IMR-90 (cell line): ENCODE data around the gene STKLD1. TPM values are rescaled to one million over a fixed set of nuclear protein-coding genes. Genes with fewer than 3 reads are reported as not detected.

ENCODE experiments used
- ATAC-seq: fragments of 200-7000 bp; cut with Tn5 transposase; 2 replicates; pipeline ENCODE4 v1.9.1; 2020; ENCODE audit warnings: low read depth, mild to moderate bottlenecking, moderate library complexity
- BruUV-seq: library from RNA; stranded (reverse); fragments of 400-500 nt; replicated peaks from 2 replicates; lab custom pipeline; 2021; lab: Mats Ljungman, UMichigan
- CTCF ChIA-PET: fragments of 300-600 bp; formaldehyde crosslinking; extraction: SDS; loops from one replicate; lab custom pipeline; 2021; ENCODE audit warnings: antibody characterized with exemption; lab: Yijun Ruan, JAX
- POLR2A ChIA-PET: fragments of 300-600 bp; sonication (Branson Sonifier 250); formaldehyde crosslinking; loops from one replicate; lab custom pipeline; 2022; ENCODE audit warnings: antibody characterized with exemption; ENCODE audit not compliant: unreplicated experiment; lab: Charles Lee
- DNase-seq: peaks from one replicate; pipeline ENCODE4 v3.0.0; 2013
- H2AFZ ChIP-seq: replicated peaks from 2 replicates; pipeline ENCODE3; 2013; ENCODE audit warnings: low read length, mild to moderate bottlenecking; ENCODE audit not compliant: poor library complexity
- H2AK5ac ChIP-seq: 2 replicates; pipeline ENCODE4 v1.6.1; 2013; ENCODE audit warnings: low read depth, low read length, inconsistent platforms
- H2AK9ac ChIP-seq: replicated peaks from 2 replicates; pipeline ENCODE3; 2013; ENCODE audit warnings: mild to moderate bottlenecking, low read depth, low read length, moderate library complexity; ENCODE audit not compliant: poor library complexity
- H2BK120ac ChIP-seq: 2 replicates; pipeline ENCODE4 v1.6.1; 2013; ENCODE audit warnings: low read depth, low read length, inconsistent platforms
- H2BK15ac ChIP-seq: 3 replicates; pipeline ENCODE4 v1.6.1; 2013; ENCODE audit warnings: low read depth, low read length, inconsistent platforms
- H2BK20ac ChIP-seq: 2 replicates; pipeline ENCODE4 v1.6.1; 2013; ENCODE audit warnings: low read depth, mild to moderate bottlenecking, inconsistent platforms, low read length, moderate library complexity
- H2BK5ac ChIP-seq: 2 replicates; pipeline ENCODE4 v1.6.1; 2013; ENCODE audit warnings: mild to moderate bottlenecking, low read depth, low read length, inconsistent platforms; ENCODE audit not compliant: poor library complexity, severe bottlenecking
- H3K14ac ChIP-seq: replicated peaks from 2 replicates; pipeline ENCODE4 v1.6.1; 2013; ENCODE audit warnings: low read depth, low read length, inconsistent platforms
- H3K18ac ChIP-seq: 2 replicates; pipeline ENCODE4 v1.6.1; 2013; ENCODE audit warnings: low read depth, low read length, control low read depth
- H3K23ac ChIP-seq: 2 replicates; pipeline ENCODE4 v1.6.1; 2013; ENCODE audit warnings: low read depth, low read length, inconsistent platforms
- H3K27ac ChIP-seq: 2 replicates; pipeline ENCODE4 v1.5.1; 2013; ENCODE audit warnings: mild to moderate bottlenecking, control low read depth, low read length; ENCODE audit not compliant: insufficient read depth
- H3K27me3 ChIP-seq: 2 replicates; pipeline ENCODE4 v1.6.1; 2013; ENCODE audit warnings: low read length; ENCODE audit not compliant: control insufficient read depth, insufficient read depth
- H3K36me3 ChIP-seq: 2 replicates; pipeline ENCODE4 v1.6.1; 2013; ENCODE audit warnings: low read length, mixed read lengths; ENCODE audit not compliant: control insufficient read depth, insufficient read depth
- H3K4ac ChIP-seq: 2 replicates; pipeline ENCODE4 v1.6.1; 2013; ENCODE audit warnings: low read depth, low read length, inconsistent platforms
- H3K4me1 ChIP-seq: 2 replicates; pipeline ENCODE4 v1.6.1; 2013; ENCODE audit warnings: low read length, mixed read lengths; ENCODE audit not compliant: control insufficient read depth, insufficient read depth
- H3K4me2 ChIP-seq: 2 replicates; pipeline ENCODE4 v1.6.1; 2013; ENCODE audit warnings: low read depth, mild to moderate bottlenecking, control low read depth, low read length, moderate library complexity
- H3K4me3 ChIP-seq: 2 replicates; pipeline ENCODE4 v1.5.1; 2013; ENCODE audit warnings: low read depth, mild to moderate bottlenecking, control low read depth, low read length, moderate library complexity; ENCODE audit not compliant: insufficient read depth
- H3K56ac ChIP-seq: 2 replicates; pipeline ENCODE4 v1.6.1; 2013; ENCODE audit warnings: low read length, inconsistent platforms; ENCODE audit not compliant: insufficient read depth; ENCODE audit errors: extremely low read depth
- H3K79me1 ChIP-seq, 2 experiments: 2 replicates each; pipeline ENCODE4 v1.6.1; 2013; ENCODE audit warnings: low read length in 2 of 2, inconsistent platforms in 1 of 2, low read depth in 1 of 2
- H3K9ac ChIP-seq: 2 replicates; pipeline ENCODE4 v1.6.1; 2013; ENCODE audit warnings: low read depth, low read length, control low read depth
- H3K9me1 ChIP-seq: 2 replicates; pipeline ENCODE4 v1.6.1; 2013; ENCODE audit warnings: low read length, inconsistent platforms; ENCODE audit not compliant: insufficient read depth
- H3K9me3 ChIP-seq: 2 replicates; pipeline ENCODE4 v1.6.1; 2013; ENCODE audit warnings: low read length; ENCODE audit not compliant: control insufficient read depth, insufficient read depth
- H4K20me1 ChIP-seq: 2 replicates; pipeline ENCODE4 v1.6.1; 2013; ENCODE audit warnings: low read length, inconsistent platforms; ENCODE audit not compliant: insufficient read depth
- H4K5ac ChIP-seq: 2 replicates; pipeline ENCODE4 v1.6.1; 2013; ENCODE audit warnings: mild to moderate bottlenecking, low read depth, low read length, control low read depth
- H4K8ac ChIP-seq, 2 experiments: 2 replicates each; pipeline ENCODE4 v1.6.1; 2013; ENCODE audit warnings: low read depth in 2 of 2, low read length in 2 of 2, control low read depth in 1 of 2, inconsistent platforms in 1 of 2
- H4K91ac ChIP-seq: 2 replicates; pipeline ENCODE4 v1.6.1; 2013; ENCODE audit warnings: low read depth, low read length, inconsistent platforms; ENCODE audit not compliant: insufficient read depth
- MAFK ChIP-seq: IDR thresholded peaks from 2 replicates; pipeline ENCODE4 v1.6.1; 2012; ENCODE audit warnings: low read depth, low read length, improper control_type of control experiment
- WGBS, 2 experiments: methylation state at CpG; one replicate each; pipeline versions ENCODE4 v1.1.5 to v1.1.7; 2013; ENCODE audit warnings: missing lambda C conversion rate in 2 of 2; ENCODE audit not compliant: insufficient read length in 1 of 2; ENCODE audit errors: extremely low coverage in 2 of 2; 5-methylcytosine and 5-hydroxymethylcytosine counted together
- dilution Hi-C: fragments of 300-500 bp; cut with HindIII; formaldehyde crosslinking; loops from one replicate; pipeline ENCODE4 v1.14.3; 2018; ENCODE audit warnings: low sequenced_read_pairs; ENCODE audit not compliant: unreplicated experiment
- in situ Hi-C: fragments of 300-500 bp; cut with MboI; formaldehyde crosslinking; loops from 3 replicates; pipeline ENCODE4 v1.14.3; 2019; ENCODE audit warnings: low sequenced_read_pairs, inconsistent platforms, mixed read lengths
- intact Hi-C: fragments of 100-400 bp; cut with micrococcal nuclease; formaldehyde crosslinking; loops from 2 replicates; pipeline ENCODE4 v1.10.0; 2022
- polyA plus RNA-seq, 3 experiments: library from polyadenylated mRNA; depleted of rRNA; stranded (reverse); fragments of >200 nt; gene quantifications; 2 replicates each; pipeline ENCODE4 v1.2.3, GENCODE V29; 2012; ENCODE audit warnings: low replicate concordance in 1 of 3
- total RNA-seq: library from RNA; depleted of rRNA; stranded (reverse); fragments of >200 nt; gene quantifications from 2 replicates; pipeline ENCODE4 v1.2.3, GENCODE V29; 2012

STKLD1 gene
- total and polyA plus RNA-seq, 2 of the 4 experiments (the other 2 are of a cell fraction): 0.54 to 0.65 TPM

GRCh38 chr9:133433351-133433843, 57.2 kb downstream of the STKLD1 start:
- WGBS, 2 experiments: 74% methylated on average over 3 of the region's 11 CpGs; no CpG with 5 or more reads in 1 of the 2 experiments
- no peak for DNase-seq
- no peak overlapping the region for H2BK120ac ChIP-seq
- no peaks in the 10 kb centered on the region for H3K4me1 ChIP-seq
- H2BK20ac ChIP-seq: no peak overlapping the region
- no peak overlapping the region for H4K8ac ChIP-seq
- H4K5ac ChIP-seq: no peak overlapping the region
- dilution Hi-C loops: no loop called here
- in situ Hi-C loops: no loop called here
- TF ChIP-seq MAFK: no peak
- H3K27ac ChIP-seq: no peak overlapping the region
- ChIA-PET CTCF (no interaction called here), POLR2A (no interaction called here)
- no peak overlapping the region for H3K14ac ChIP-seq
- no peak for ATAC-seq
- H3K36me3 ChIP-seq: no peaks in the 10 kb centered on the region
- no peak overlapping the region for H3K56ac ChIP-seq
- H3K4ac ChIP-seq: no peak overlapping the region
- no peak overlapping the region for H2AFZ ChIP-seq
- no peaks in the 10 kb centered on the region for H4K20me1 ChIP-seq
- intact Hi-C loops: no loop called here
- H4K91ac ChIP-seq: no peak overlapping the region
- no peak overlapping the region for H3K4me2 ChIP-seq
- no peak overlapping the region for H3K23ac ChIP-seq
- peaks cover 7% of the 10 kb centered on the region for H3K27me3 ChIP-seq
- H3K9me1 ChIP-seq: no peaks in the 10 kb centered on the region
- no peak overlapping the region for H3K18ac ChIP-seq
- H3K9me3 ChIP-seq: no peaks in the 10 kb centered on the region
- no peak overlapping the region for H2BK15ac ChIP-seq
- no TSS peak for BruUV-seq
- no peak overlapping the region for H2AK9ac ChIP-seq
- no peak overlapping the region for H2AK5ac ChIP-seq
- no peak overlapping the region for H3K4me3 ChIP-seq
- no peak overlapping the region for H2BK5ac ChIP-seq
- H3K9ac ChIP-seq: no peak overlapping the region
- H3K79me1 ChIP-seq: no peaks in the 10 kb centered on the region
